Measurements from ENCODE around the gene SLC35E2B. TPM values are rescaled to one million over a fixed set of nuclear protein-coding genes. Genes with fewer than 3 reads are reported as not detected.

The SLC35E2B gene
- total and polyA plus RNA-seq, 12 donors, result 8.4 to 30.7 (median 17.0) TPM

DNA sequence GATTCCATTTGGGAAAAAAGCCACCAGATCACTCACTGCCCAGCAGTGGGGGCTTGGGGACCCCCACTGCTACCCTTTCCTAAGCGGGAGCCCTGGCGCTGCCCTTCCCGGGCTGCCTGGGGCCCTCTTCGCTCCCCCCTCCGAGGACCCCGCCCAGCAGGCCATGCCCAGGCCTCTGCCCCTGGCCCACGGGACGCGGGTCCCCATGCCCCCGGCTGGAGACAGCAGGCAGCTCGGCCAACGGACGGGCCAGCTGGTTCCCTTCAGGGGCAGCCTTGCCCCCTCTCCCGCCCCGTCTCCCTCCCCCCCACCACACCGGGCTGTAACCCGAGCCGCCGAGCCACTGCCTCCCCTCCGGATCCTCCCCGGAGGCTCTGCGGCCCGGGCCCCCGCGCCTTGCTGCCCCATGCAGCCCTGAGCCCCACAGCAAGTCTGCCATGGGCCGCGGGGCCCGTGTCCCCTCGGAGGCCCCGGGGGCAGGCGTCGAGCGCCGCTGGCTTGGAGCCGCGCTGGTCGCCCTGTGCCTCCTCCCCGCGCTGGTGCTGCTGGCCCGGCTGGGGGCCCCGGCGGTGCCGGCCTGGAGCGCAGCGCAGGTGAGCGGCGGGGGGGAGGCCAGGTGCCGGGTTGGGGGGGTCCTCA, 60.7 kb downstream of the SLC35E2B start, which contains the start of gene MMP23B:
Gene MMP23B (plus strand): TSS at position 392 of the 639 bp plus-strand sequence. CDS start 46 bp downstream, at position 438.
- Histone ChIP-seq H3K4me3 (peak within 1 kb of the TSS in 9 of 10 donors; percentile 19 to 47 (median 45)), H3K27me3 (peaks cover 0 to 41% (median 15%) of the 10 kb centered on the region in 7 donors), H3K36me3 (peaks cover 0 to 34% (median 15%) of the 10 kb centered on the region in 9 donors), H3K27ac (peak within 1 kb of the TSS; percentile 52 to 92 (median 82)), H3K9me3 (no peaks in the 10 kb centered on the region), H3K4me1 (peaks cover 0 to 18% (median 8%) of the 10 kb centered on the region in 9 donors)
- peak in 1 of 2 donors; percentile 41 for DNase-seq
- TF ChIP-seq, protein P1, sequence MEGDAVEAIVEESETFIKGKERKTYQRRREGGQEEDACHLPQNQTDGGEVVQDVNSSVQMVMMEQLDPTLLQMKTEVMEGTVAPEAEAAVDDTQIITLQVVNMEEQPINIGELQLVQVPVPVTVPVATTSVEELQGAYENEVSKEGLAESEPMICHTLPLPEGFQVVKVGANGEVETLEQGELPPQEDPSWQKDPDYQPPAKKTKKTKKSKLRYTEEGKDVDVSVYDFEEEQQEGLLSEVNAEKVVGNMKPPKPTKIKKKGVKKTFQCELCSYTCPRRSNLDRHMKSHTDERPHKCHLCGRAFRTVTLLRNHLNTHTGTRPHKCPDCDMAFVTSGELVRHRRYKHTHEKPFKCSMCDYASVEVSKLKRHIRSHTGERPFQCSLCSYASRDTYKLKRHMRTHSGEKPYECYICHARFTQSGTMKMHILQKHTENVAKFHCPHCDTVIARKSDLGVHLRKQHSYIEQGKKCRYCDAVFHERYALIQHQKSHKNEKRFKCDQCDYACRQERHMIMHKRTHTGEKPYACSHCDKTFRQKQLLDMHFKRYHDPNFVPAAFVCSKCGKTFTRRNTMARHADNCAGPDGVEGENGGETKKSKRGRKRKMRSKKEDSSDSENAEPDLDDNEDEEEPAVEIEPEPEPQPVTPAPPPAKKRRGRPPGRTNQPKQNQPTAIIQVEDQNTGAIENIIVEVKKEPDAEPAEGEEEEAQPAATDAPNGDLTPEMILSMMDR (IDR thresholded peaks at IDR 0.05), result no peak
- ATAC-seq, result peak; percentile 1 to 24 (median 8)
- 6 to 12% methylated on average over 36 to 48 of the region's 48 CpGs for WGBS, 2 donors
- intact Hi-C loops (cut with DNase I), result no loop called here

DNA sequence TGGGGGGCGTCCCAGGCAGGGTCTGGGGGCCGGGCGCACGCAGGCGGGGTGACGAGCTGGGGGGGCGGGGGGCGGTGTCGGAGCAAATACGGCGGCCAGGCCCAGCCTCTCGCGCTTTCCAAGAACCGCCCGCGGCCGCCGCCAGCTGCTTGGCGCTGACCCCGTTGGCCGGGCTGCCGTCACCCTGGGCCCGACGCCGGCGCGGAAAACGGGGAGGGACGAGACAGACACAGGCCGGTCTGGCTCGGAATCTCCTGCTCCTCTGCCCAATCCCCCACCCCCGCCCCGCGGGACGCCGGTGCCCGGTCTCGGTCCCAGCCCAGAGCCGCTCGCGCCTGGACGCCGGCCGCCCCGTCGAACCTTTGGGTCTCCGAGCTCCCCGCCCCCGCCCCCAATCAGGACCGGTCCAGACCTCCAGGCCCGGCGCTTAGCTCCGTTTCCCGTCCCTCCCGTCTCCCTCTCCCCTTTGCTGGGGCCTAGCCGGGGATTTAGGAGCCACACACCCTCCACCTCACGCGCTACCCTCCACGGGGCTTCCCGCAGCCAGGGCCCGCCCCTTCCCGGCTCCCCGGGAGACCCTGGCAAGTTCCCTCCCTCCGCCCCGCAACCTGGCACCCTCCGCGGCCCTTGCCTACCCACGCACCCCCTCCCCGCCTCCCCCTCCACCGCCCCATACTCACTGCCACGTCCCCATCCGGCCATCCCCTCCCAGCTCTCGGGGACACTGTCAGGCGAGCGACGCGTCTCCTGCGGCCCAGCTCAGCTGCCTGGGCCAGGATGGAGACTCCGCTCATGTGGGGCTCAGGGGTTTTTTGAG, 61.4 kb downstream of the SLC35E2B start:
- Histone ChIP-seq H3K27ac (peak overlapping the region; percentile 52 to 92 (median 82)), H3K9me3 (no peaks in the 10 kb centered on the region), H3K4me1 (peaks cover 0 to 21% (median 8%) of the 10 kb centered on the region in 9 donors), H3K27me3 (peaks cover 0 to 41% (median 15%) of the 10 kb centered on the region in 7 donors), H3K4me3 (peak overlapping the region in 9 of 10 donors; percentile 19 to 47 (median 45)), H3K36me3 (peaks cover 0 to 34% (median 8%) of the 10 kb centered on the region in 9 donors)
- ATAC-seq (peak; percentile 43 to 64 (median 60)), DNase-seq (peak; percentile 76 to 77)
- WGBS, 2 donors, result 23 to 24% methylated on average over 55 to 79 of the region's 79 CpGs
- intact Hi-C loops (cut with DNase I), result no loop called here
- TF ChIP-seq, protein P1 (IDR thresholded peaks at IDR 0.05), result no peak

DNA sequence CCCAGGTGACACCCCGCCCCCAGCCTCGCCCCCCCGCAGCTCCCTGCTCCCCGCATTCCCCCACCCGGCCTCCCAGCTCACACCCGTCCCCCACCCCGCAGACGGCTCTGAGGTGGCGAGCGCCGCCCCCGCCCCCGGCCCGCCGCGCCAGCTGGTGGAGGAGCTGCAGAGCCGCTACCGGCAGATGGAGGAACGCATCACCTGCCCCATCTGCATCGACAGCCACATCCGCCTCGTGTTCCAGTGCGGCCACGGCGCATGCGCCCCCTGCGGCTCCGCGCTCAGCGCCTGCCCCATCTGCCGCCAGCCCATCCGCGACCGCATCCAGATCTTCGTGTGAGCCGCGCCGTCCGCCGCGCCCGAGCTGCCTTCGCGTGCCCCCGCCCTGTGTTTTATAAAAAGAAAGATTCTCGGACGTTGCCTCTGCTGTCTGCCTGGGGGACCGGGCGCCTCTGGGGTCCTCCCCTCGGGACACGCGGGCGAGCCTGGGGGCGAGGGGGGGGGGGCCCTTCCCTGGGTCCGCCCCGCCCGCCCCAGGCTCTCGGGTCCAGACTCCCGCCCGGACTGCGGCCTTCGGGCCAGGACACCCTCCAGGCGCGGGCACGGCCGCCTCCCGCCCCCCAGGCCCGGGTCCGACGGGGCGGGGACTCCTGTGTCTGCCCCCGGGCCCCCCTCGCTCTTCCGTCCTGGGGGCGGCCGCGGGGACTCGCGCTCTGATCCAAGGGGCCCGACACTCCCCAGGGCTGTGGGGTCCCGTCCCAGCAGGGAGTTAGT, 62.2 kb downstream of the SLC35E2B start:
- DNase-seq (peak; percentile 60 to 75), ATAC-seq (peak in 6 of 8 donors; percentile 3 to 45 (median 20))
- peaks cover 0 to 41% (median 15%) of the 10 kb centered on the region in 7 donors for H3K27me3 ChIP-seq
- peaks cover 0 to 29% (median 11%) of the 10 kb centered on the region in 9 donors for H3K4me1 ChIP-seq
- peak overlapping the region; percentile 52 to 92 (median 82) for H3K27ac ChIP-seq
- no peaks in the 10 kb centered on the region for H3K9me3 ChIP-seq
- TF ChIP-seq, protein P1 (IDR thresholded peaks at IDR 0.05), result no peak
- H3K36me3 ChIP-seq, result peaks cover 0 to 34% (median 8%) of the 10 kb centered on the region in 9 donors
- peak overlapping the region in 8 of 10 donors; percentile 10 to 47 (median 45) for H3K4me3 ChIP-seq
- intact Hi-C loops (cut with DNase I), result no loop called here
- 44 to 46% methylated on average over 73 to 81 of the region's 81 CpGs for WGBS, 2 donors
